HFF-Myc (cell line): ENCODE data around the gene PNPLA1.

ENCODE experiments used
- DNase-seq: peaks from one replicate; pipeline ENCODE4 v3.0.0-alpha.2; 2011; ENCODE audit warnings: low read depth; ENCODE audit errors: extremely low read depth
- H3K4me3 ChIP-seq: replicated peaks from 2 replicates; pipeline ENCODE4 v1.5.1; 2011; ENCODE audit warnings: low read depth, mild to moderate bottlenecking, control low read depth, low read length
- CTCF ChIP-seq: IDR thresholded peaks from 2 replicates; pipeline ENCODE4 v1.5.1; 2012; ENCODE audit warnings: mild to moderate bottlenecking, low read depth, low read length, control low read depth; ENCODE audit errors: missing control alignments

The PNPLA1 gene

GRCh38 chr6:36340306-36340617, 70.4 kb downstream of the PNPLA1 start:
- H3K4me3 ChIP-seq: no peak overlapping the region
- no peak for DNase-seq
- no peak for TF ChIP-seq CTCF

- no peak for DNase-seq
- H3K4me3 ChIP-seq: no peak overlapping the region
- peak; percentile 99 for TF ChIP-seq CTCF
These were observed 71.0 kb downstream of the PNPLA1 start for GRCh38 chr6:36340618-36341454.

- TF ChIP-seq CTCF: no peak
- H3K4me3 ChIP-seq: no peak overlapping the region
- DNase-seq: no peak
These were observed 73.3 kb downstream of the PNPLA1 start for GRCh38 chr6:36343109-36343680.

- H3K4me3 ChIP-seq: no peak overlapping the region
- DNase-seq: no peak
- TF ChIP-seq CTCF: no peak
These were observed 76.0 kb downstream of the PNPLA1 start for GRCh38 chr6:36345681-36346466.

GRCh38 chr6:36346486-36347273, 76.8 kb downstream of the PNPLA1 start:
- no peak for DNase-seq
- no peak overlapping the region for H3K4me3 ChIP-seq
- no peak for TF ChIP-seq CTCF

GRCh38 chr6:36347621-36348020, 77.8 kb downstream of the PNPLA1 start:
- no peak overlapping the region for H3K4me3 ChIP-seq
- no peak for TF ChIP-seq CTCF
- DNase-seq: no peak
